SK-N-SH (cell line): Measurements from ENCODE around the gene MCTP2.

ENCODE experiments used
- CTCF ChIP-seq: fragments of 200-600 bp; sonication (generic); IDR thresholded peaks from 2 replicates; pipeline ENCODE4 v1.6.1; 2017; ENCODE audit warnings: antibody characterized with exemption, mild to moderate bottlenecking, moderate library complexity
- MAX ChIP-seq: IDR thresholded peaks from 2 replicates; pipeline ENCODE4 v1.4.0; 2012; ENCODE audit warnings: low read depth
- MXI1 ChIP-seq: IDR thresholded peaks from 2 replicates; pipeline ENCODE4 v1.6.1; 2012; ENCODE audit warnings: mild to moderate bottlenecking, low read depth, low read length, improper control_type of control experiment
- NRF1 ChIP-seq: IDR thresholded peaks from 2 replicates; pipeline ENCODE4 v1.6.1; 2012; ENCODE audit warnings: low read depth, mild to moderate bottlenecking, low read length
- SMC3 ChIP-seq: IDR thresholded peaks from 2 replicates; pipeline ENCODE4 v1.6.1; 2012; ENCODE audit warnings: low read depth, low read length, improper control_type of control experiment
- TAF1 ChIP-seq: IDR thresholded peaks from 2 replicates; pipeline ENCODE4 v1.6.1; 2012; ENCODE audit warnings: low read depth, mild to moderate bottlenecking, low read length, moderate library complexity, borderline replicate concordance

DNA sequence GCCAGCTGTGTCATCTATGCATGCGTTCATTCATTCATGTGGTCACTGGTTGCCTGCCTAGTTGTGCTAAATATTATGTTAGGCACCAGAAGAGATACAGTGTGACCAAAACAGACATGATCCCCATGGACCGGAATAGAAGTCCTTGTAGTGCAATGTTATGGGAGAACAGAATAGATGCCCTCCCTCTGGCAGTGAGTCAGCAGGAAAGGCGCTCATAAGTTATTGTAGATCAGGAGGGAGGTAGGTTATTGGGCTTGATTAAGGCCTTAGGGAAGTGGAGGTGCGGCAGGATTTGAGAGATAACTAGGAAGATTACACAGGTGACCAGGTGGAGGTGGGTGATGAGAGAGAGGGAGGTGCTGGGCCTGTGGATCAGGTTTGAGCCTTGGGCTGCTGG, 5.2 kb downstream of the MCTP2 start:
- TF ChIP-seq MXI1 (no peak), TAF1 (no peak), MAX (no peak), NRF1 (no peak), SMC3 (no peak), CTCF (no peak)
